GM23338 (cell line): ENCODE data around the gene PXT1. TPM values are rescaled to one million over a fixed set of nuclear protein-coding genes. Genes with fewer than 3 reads are reported as not detected.

Source experiments
- ATAC-seq: fragments of 200-7000 bp; cut with Tn5 transposase; 3 replicates; pipeline ENCODE4 v1.9.1; 2020
- DNase-seq: peaks from one replicate; pipeline ENCODE4 v3.0.0-alpha.2; 2015; ENCODE audit warnings: low spot score
- H2AFZ ChIP-seq: fragments of 200-600 bp; sonication (generic); 2 replicates; pipeline ENCODE4 v1.8.0; 2016; ENCODE audit warnings: antibody characterized with exemption, mild to moderate bottlenecking, moderate library complexity
- H3F3A ChIP-seq: fragments of 200-600 bp; sonication (generic); replicated peaks from 2 replicates; pipeline ENCODE4 v1.8.0; 2017; ENCODE audit warnings: antibody characterized with exemption, mixed run types, low read depth
- H3K27ac ChIP-seq: fragments of 200-600 bp; sonication (generic); 2 replicates; pipeline ENCODE4 v1.6.1; 2016; ENCODE audit warnings: low read depth
- H3K27me3 ChIP-seq: fragments of 200-600 bp; sonication (generic); 2 replicates; pipeline ENCODE4 v1.8.0; 2016; ENCODE audit warnings: mild to moderate bottlenecking, mixed run types, moderate library complexity; ENCODE audit not compliant: insufficient read depth
- H3K36me3 ChIP-seq: fragments of 200-600 bp; sonication (generic); 2 replicates; pipeline ENCODE4 v1.8.0; 2016; ENCODE audit warnings: mild to moderate bottlenecking; ENCODE audit not compliant: insufficient read depth
- H3K4me1 ChIP-seq: fragments of 200-600 bp; sonication (generic); 2 replicates; pipeline ENCODE4 v1.8.0; 2016; ENCODE audit warnings: mild to moderate bottlenecking, moderate library complexity; ENCODE audit not compliant: insufficient read depth
- H3K4me2 ChIP-seq: fragments of 200-600 bp; sonication (generic); 2 replicates; pipeline ENCODE4 v1.7.1; 2017; ENCODE audit warnings: mixed run types
- H3K4me3 ChIP-seq: fragments of 200-600 bp; sonication (generic); 2 replicates; pipeline ENCODE4 v1.6.1; 2016; ENCODE audit warnings: mixed run types
- H3K79me2 ChIP-seq: fragments of 200-600 bp; sonication (generic); replicated peaks from 2 replicates; pipeline ENCODE4 v1.8.0; 2017; ENCODE audit warnings: mild to moderate bottlenecking; ENCODE audit not compliant: insufficient read depth
- H3K9me2 ChIP-seq: fragments of 200-600 bp; sonication (generic); 2 replicates; pipeline ENCODE4 v1.8.0; 2017; ENCODE audit not compliant: insufficient read depth
- H4K20me1 ChIP-seq: fragments of 200-600 bp; sonication (generic); replicated peaks from 2 replicates; pipeline ENCODE4 v1.8.0; 2017; ENCODE audit warnings: mild to moderate bottlenecking; ENCODE audit not compliant: insufficient read depth
- H3K27ac Mint-ChIP-seq: 2 replicates; pipeline ENCODE4 v1.8.0; 2020; ENCODE audit warnings: inconsistent platforms, mild to moderate bottlenecking, moderate library complexity, mixed read lengths
- H3K27me3 Mint-ChIP-seq: 3 replicates; pipeline ENCODE4 v1.8.0; 2022; ENCODE audit warnings: low read depth, mild to moderate bottlenecking, moderate library complexity, mixed read lengths, inconsistent platforms; ENCODE audit not compliant: insufficient read depth, poor library complexity
- H3K36me3 Mint-ChIP-seq: 3 replicates; pipeline ENCODE4 v1.8.0; 2021; ENCODE audit warnings: low read depth, mild to moderate bottlenecking, inconsistent platforms, moderate library complexity, mixed read lengths
- H3K4me1 Mint-ChIP-seq: 3 replicates; pipeline ENCODE4 v1.8.0; 2020; ENCODE audit warnings: mild to moderate bottlenecking, inconsistent platforms, mixed read lengths
- H3K4me3 Mint-ChIP-seq: 3 replicates; pipeline ENCODE4 v1.8.0; 2021; ENCODE audit warnings: moderate library complexity, mild to moderate bottlenecking, inconsistent platforms, mixed read lengths
- H3K9me3 Mint-ChIP-seq: 3 replicates; pipeline ENCODE4 v1.8.0; 2020; ENCODE audit warnings: moderate library complexity, mild to moderate bottlenecking, inconsistent platforms, mixed read lengths
- CREB1 ChIP-seq: fragments of 250-450 bp; sonication (Bioruptor Pico); IDR thresholded peaks from 2 replicates; pipeline ENCODE4 v1.5.0; 2020; ENCODE audit warnings: low read depth, mild to moderate bottlenecking, moderate library complexity
- JUNB ChIP-seq: IDR thresholded peaks from one replicate; pipeline ENCODE4 v1.6.1; 2016; ENCODE audit warnings: antibody characterized with exemption; ENCODE audit not compliant: unreplicated experiment
- POLR2AphosphoS5 ChIP-seq: IDR thresholded peaks from 2 replicates; pipeline ENCODE4 v1.6.1; 2016; ENCODE audit warnings: antibody characterized with exemption, low read depth
- REST ChIP-seq: IDR thresholded peaks from one replicate; pipeline ENCODE4 v1.6.1; 2018; ENCODE audit warnings: antibody characterized with exemption; ENCODE audit not compliant: unreplicated experiment
- STAT1 ChIP-seq: IDR thresholded peaks from one replicate; pipeline ENCODE4 v1.6.1; 2016; ENCODE audit warnings: antibody characterized with exemption; ENCODE audit not compliant: unreplicated experiment
- ZNF462 ChIP-seq: fragments of 250-450 bp; sonication (Bioruptor Pico); IDR thresholded peaks from 2 replicates; pipeline ENCODE4 v1.5.0; 2020; ENCODE audit warnings: mild to moderate bottlenecking, moderate library complexity
- long read RNA-seq: library from polyadenylated mRNA; unstranded; transcript quantifications from one replicate; pipeline ENCODE4 v2.0.0, GENCODE V29; 2020; ENCODE audit not compliant: unreplicated experiment
- polyA plus RNA-seq: library from polyadenylated mRNA; unstranded; fragments of >200 nt; fragmentation: Nextera tagmentation; extraction: Ambion mirVana; gene quantifications from 2 replicates; pipeline ENCODE4 v1.2.1, GENCODE V29; 2016
- total RNA-seq: library from RNA; depleted of rRNA; stranded (reverse); fragments of >200 nt; shearing (Covaris generic); gene quantifications from 2 replicates; pipeline ENCODE4 v1.2.3, GENCODE V29; 2014; rRNA removed
- TF ChIP-seq, protein P1 (sequence below): IDR thresholded peaks from 2 replicates; pipeline ENCODE4 v1.6.1; 2016; ENCODE audit warnings: antibody characterized with exemption

PXT1 gene
- 0.14 TPM in 1 of 2 replicates, not detected in the other for total RNA-seq
- polyA plus RNA-seq: not detected in 2 replicates
- long read RNA-seq: 0 reads

- H3F3A ChIP-seq: peaks cover 4% of the 10 kb centered on the region
- Mint-ChIP-seq H3K36me3 (peaks cover 3% of the 10 kb centered on the region; the same call in 2 of the 3 replicates), H3K9me3 (no peaks in the 10 kb centered on the region), H3K27ac (peak within 1 kb of the TSS; percentile 97), H3K4me1 (peaks cover 24% of the 10 kb centered on the region), H3K4me3 (peak within 1 kb of the TSS; percentile 96), H3K27me3 (peaks cover 5% of the 10 kb centered on the region)
- ATAC-seq (peak; percentile 84), DNase-seq (peak; percentile 89)
- no peaks in the 10 kb centered on the region for H3K9me2 ChIP-seq
- H3K79me2 ChIP-seq: peaks cover 45% of the 10 kb centered on the region
- 0 out of 2 replicates have a peak, but pooled peaks cover 8% of the 10 kb centered on the region for H4K20me1 ChIP-seq
- TF ChIP-seq JUNB (no peak), REST (no peak), STAT1 (no peak), CREB1 (no peak; the same call in 1 of the 2 replicates), POLR2AphosphoS5 (peak; percentile 66), ZNF462 (CRISPR knock-in tag) (no peak)
- TF ChIP-seq, protein P1, sequence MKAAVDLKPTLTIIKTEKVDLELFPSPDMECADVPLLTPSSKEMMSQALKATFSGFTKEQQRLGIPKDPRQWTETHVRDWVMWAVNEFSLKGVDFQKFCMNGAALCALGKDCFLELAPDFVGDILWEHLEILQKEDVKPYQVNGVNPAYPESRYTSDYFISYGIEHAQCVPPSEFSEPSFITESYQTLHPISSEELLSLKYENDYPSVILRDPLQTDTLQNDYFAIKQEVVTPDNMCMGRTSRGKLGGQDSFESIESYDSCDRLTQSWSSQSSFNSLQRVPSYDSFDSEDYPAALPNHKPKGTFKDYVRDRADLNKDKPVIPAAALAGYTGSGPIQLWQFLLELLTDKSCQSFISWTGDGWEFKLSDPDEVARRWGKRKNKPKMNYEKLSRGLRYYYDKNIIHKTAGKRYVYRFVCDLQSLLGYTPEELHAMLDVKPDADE: no peak
- H3K36me3 ChIP-seq: no peaks in the 10 kb centered on the region
- H3K27ac ChIP-seq: peak within 1 kb of the TSS; percentile 64
- H3K4me2 ChIP-seq: peak within 1 kb of the TSS; percentile 85
- H2AFZ ChIP-seq: peak within 1 kb of the TSS; percentile 98
- H3K27me3 ChIP-seq: no peaks in the 10 kb centered on the region
- H3K4me3 ChIP-seq: peak within 1 kb of the TSS; percentile 91
- H3K4me1 ChIP-seq: peaks cover 11% of the 10 kb centered on the region
Observed at GRCh38 chr6:36442671-36443470, at the start of gene PXT1, which contains the start of gene KCTD20. TSS of gene PXT1 (minus strand) at chr6:36442854. CDS start at chr6:36426082, 16,772 bp downstream. TSS of gene KCTD20 (plus strand) at chr6:36443000. CDS start at chr6:36470098, 27,098 bp downstream.
